ENCODE results near the gene FBXO42. TPM values are rescaled to one million over a fixed set of nuclear protein-coding genes. Genes with fewer than 3 reads are reported as not detected.

FBXO42 gene
- total and polyA plus RNA-seq, 2 of the 4 experiments (the other 2 are of a cell fraction): 12.0 to 18.8 TPM

GRCh38 chr1:16342331-16343062, 9.8 kb downstream of the FBXO42 start:
- Histone ChIP-seq H3K4me3 (ENCODE audit: insufficient read depth, low read depth, low read length) (no peak overlapping the region), H3K18ac (ENCODE audit: low read depth, low read length) (no peak overlapping the region), H3K23ac (ENCODE audit: low read depth, low read length) (no peak overlapping the region), H3K4me2 (ENCODE audit: low read depth, low read length) (no peak overlapping the region), H4K8ac (ENCODE audit: low read depth in 2 of 2, low read length in 2 of 2) (no peak overlapping the region), H2BK120ac (ENCODE audit: low read depth, low read length) (no peak overlapping the region), H3K27me3 (ENCODE audit: control insufficient read depth, insufficient read depth, low read length) (no peaks in the 10 kb centered on the region), H3K4ac (ENCODE audit: low read depth, low read length) (no peak overlapping the region), H4K20me1 (ENCODE audit: insufficient read depth, low read length) (peaks cover 58% of the 10 kb centered on the region), H3K9ac (ENCODE audit: low read depth, low read length) (no peak overlapping the region), H2BK5ac (ENCODE audit: low read depth, low read length, poor library complexity, severe bottlenecking) (no peak overlapping the region), H3K9me3 (ENCODE audit: control insufficient read depth, insufficient read depth, low read length) (no peaks in the 10 kb centered on the region), H3K4me1 (ENCODE audit: control insufficient read depth, insufficient read depth, low read length) (no peaks in the 10 kb centered on the region), H2AFZ (replicated peaks; ENCODE audit: low read length, poor library complexity) (no peak overlapping the region), H3K27ac (ENCODE audit: insufficient read depth, low read length) (no peak overlapping the region), H2BK20ac (ENCODE audit: low read depth, low read length) (no peak overlapping the region), H3K79me1 (ENCODE audit: low read depth in 1 of 2, low read length in 2 of 2) (peaks cover 5 to 57% of the 10 kb centered on the region in 2 experiments), H3K14ac (replicated peaks; ENCODE audit: low read depth, low read length) (no peak overlapping the region), H2BK15ac (ENCODE audit: low read depth, low read length) (no peak overlapping the region), H4K91ac (ENCODE audit: insufficient read depth, low read depth, low read length) (no peak overlapping the region), H3K9me1 (ENCODE audit: insufficient read depth, low read length) (0 out of 2 replicates have a peak, but pooled peaks cover 4% of the 10 kb centered on the region), H2AK5ac (ENCODE audit: low read depth, low read length) (no peak overlapping the region), H2AK9ac (replicated peaks; ENCODE audit: low read depth, low read length, poor library complexity) (no peak overlapping the region), H4K5ac (ENCODE audit: low read depth, low read length) (no peak overlapping the region), H3K36me3 (ENCODE audit: control insufficient read depth, insufficient read depth, low read length) (peaks cover 1% of the 10 kb centered on the region; the same call in 1 of the 2 replicates), H3K56ac (ENCODE audit: extremely low read depth, insufficient read depth, low read length) (no peak overlapping the region)
- intact Hi-C loops (cut with micrococcal nuclease) (no loop called here), in situ Hi-C loops (cut with MboI; ENCODE audit: low sequenced_read_pairs) (no loop called here), dilution Hi-C loops (cut with HindIII; ENCODE audit: low sequenced_read_pairs, unreplicated experiment) (no loop called here)
- no peak for TF ChIP-seq RCOR1 (IDR thresholded peaks at IDR 0.05; ENCODE audit: insufficient replicate concordance, low read length)
- TF ChIP-seq CHD1 (IDR thresholded peaks at IDR 0.05; ENCODE audit: low read depth, low read length): no peak
- no peak for TF ChIP-seq RAD21 (IDR thresholded peaks at IDR 0.05; ENCODE audit: low read length)
- TF ChIP-seq MXI1 (IDR thresholded peaks at IDR 0.05; ENCODE audit: borderline replicate concordance, low read depth, low read length): no peak
- no peak for TF ChIP-seq CEBPB (IDR thresholded peaks at IDR 0.05; ENCODE audit: low read depth, low read length)
- no peak for TF ChIP-seq USF2 (IDR thresholded peaks at IDR 0.05; ENCODE audit: low read depth, low read length)
- no peak for TF ChIP-seq CTCF (conservative IDR thresholded peaks at IDR 0.05; ENCODE audit: low read depth, low read length)
- TF ChIP-seq NFE2L2 (IDR thresholded peaks at IDR 0.05; ENCODE audit: low read depth, low read length): no peak
- no peak for TF ChIP-seq SMC3 (IDR thresholded peaks at IDR 0.05; ENCODE audit: low read depth, low read length)
- no peak for TF ChIP-seq MAFK (IDR thresholded peaks at IDR 0.05; ENCODE audit: low read depth, low read length)
- no peak for TF ChIP-seq FOS (IDR thresholded peaks at IDR 0.05; ENCODE audit: low read depth, low read length)
- no peak for TF ChIP-seq RFX5 (IDR thresholded peaks at IDR 0.05; ENCODE audit: low read depth, low read length)
- no TSS peak for BruUV-seq (replicated peaks)
- WGBS, 2 experiments (ENCODE audit: extremely low coverage in 2 of 2, insufficient read length in 1 of 2): no CpG with 5 or more reads among the region's 10 CpGs
- ChIA-PET POLR2A (ENCODE audit: unreplicated experiment) (no interaction called here), CTCF (no interaction called here)
- DNase-seq (no peak), ATAC-seq (ENCODE audit: low read depth) (no peak)

All from IMR-90 (cell line).